HepG2 (cell line): ENCODE results near the gene ADARB2. TPM values are rescaled to one million over a fixed set of nuclear protein-coding genes. Genes with fewer than 3 reads are reported as not detected.

Experiments
- ATAC-seq: fragments of 200-7000 bp; cut with Tn5 transposase; 3 replicates; pipeline ENCODE4 v1.9.1; 2020; ENCODE audit warnings: mild to moderate bottlenecking, moderate library complexity
- BruUV-seq: library from RNA; stranded (reverse); fragments of 400-500 nt; replicated peaks from 2 replicates; lab custom pipeline; 2021; lab: Mats Ljungman, UMichigan
- CTCF ChIA-PET: fragments of 300-600 bp; formaldehyde crosslinking; extraction: SDS; loops from one replicate; lab custom pipeline; 2021; ENCODE audit warnings: low total read pairs, inconsistent platforms, low intra/inter-chr PET ratio; lab: Yijun Ruan, JAX
- POLR2A ChIA-PET: fragments of 350-600 bp; sonication (Branson Sonifier 250); formaldehyde crosslinking; loops from one replicate; lab custom pipeline; 2020; ENCODE audit warnings: antibody characterized with exemption, inconsistent platforms; lab: Yijun Ruan, JAX
- DNase-seq: peaks from one replicate; pipeline ENCODE4 v3.0.0-alpha.2; 2015; ENCODE audit warnings: low spot score
- FAIRE-seq: peaks from 3 replicates; lab custom pipeline; 2011; peaks lifted over from hg19 to GRCh38; lab: Jason Lieb, UNC
- H2AFZ ChIP-seq: one replicate; pipeline ENCODE4 v1.6.1; 2011; ENCODE audit warnings: low read length, inconsistent platforms
- H3K27ac ChIP-seq: fragments of 300-600 bp; 3 replicates; pipeline ENCODE4 v1.8.0; 2011; ENCODE audit warnings: mixed run types, mild to moderate bottlenecking, mixed read lengths, low read length, inconsistent platforms; ENCODE audit not compliant: insufficient read depth; ENCODE audit errors: extremely low read length
- H3K27me3 ChIP-seq, 2 experiments: fragments of 200-600 bp in 1 of 2; 2 replicates in 1 of 2; 3 replicates in 1 of 2; pipeline versions ENCODE4 v1.6.0 to v1.8.0; 2011; ENCODE audit warnings: low read length in 2 of 2, mild to moderate bottlenecking in 2 of 2, moderate library complexity in 2 of 2, inconsistent platforms in 1 of 2; ENCODE audit not compliant: insufficient read depth in 2 of 2, control insufficient read depth in 1 of 2
- H3K36me3 ChIP-seq, 2 experiments: fragments of 200-600 bp in 1 of 2; replicated peaks in 1 of 2; 2 replicates in 1 of 2; 3 replicates in 1 of 2; pipeline versions ENCODE4 v1.5.1 to v1.8.0; 2011; ENCODE audit warnings: low read length in 2 of 2, inconsistent platforms in 1 of 2; ENCODE audit not compliant: insufficient read depth in 2 of 2, control insufficient read depth in 1 of 2
- H3K4me1 ChIP-seq: 2 replicates; pipeline ENCODE4 v1.5.1; 2012; ENCODE audit warnings: low read length, inconsistent platforms; ENCODE audit not compliant: insufficient read depth
- H3K4me2 ChIP-seq: 2 replicates; pipeline ENCODE4 v1.6.0; 2011; ENCODE audit warnings: low read depth, low read length, inconsistent platforms
- H3K4me3 ChIP-seq, 3 experiments: fragments of 200-600 bp in 1 of 3; sonication (generic), shearing (Covaris generic) in 1 of 3; replicated peaks in 1 of 3; 2 replicates each; pipeline ENCODE4 v1.5.1; 2011 to 2016; ENCODE audit warnings: low read length in 3 of 3, inconsistent platforms in 2 of 3, low read depth in 2 of 3, mild to moderate bottlenecking in 2 of 3, control low read depth in 1 of 3, mixed read lengths in 1 of 3; ENCODE audit not compliant: insufficient read depth in 1 of 3
- H3K79me2 ChIP-seq: one replicate; pipeline ENCODE4 v1.6.1; 2011; ENCODE audit warnings: low read length, inconsistent platforms; ENCODE audit not compliant: insufficient read depth
- H3K9ac ChIP-seq: 2 replicates; pipeline ENCODE4 v1.6.0; 2011; ENCODE audit warnings: mild to moderate bottlenecking, low read depth, low read length, inconsistent platforms; ENCODE audit not compliant: insufficient read depth
- H3K9me3 ChIP-seq: 2 replicates; pipeline ENCODE4 v1.5.1; 2012; ENCODE audit warnings: mild to moderate bottlenecking, low read length
- H4K20me1 ChIP-seq: 2 replicates; pipeline ENCODE4 v1.6.0; 2011; ENCODE audit warnings: inconsistent platforms, mild to moderate bottlenecking, low read length, moderate library complexity; ENCODE audit not compliant: insufficient read depth
- BHLHE40 ChIP-seq: IDR thresholded peaks from 2 replicates; pipeline ENCODE4 v1.6.1; 2011; ENCODE audit warnings: low read length, improper control_type of control experiment
- MTF2 ChIP-seq: sonication (generic); formaldehyde crosslinking; IDR thresholded peaks from 2 replicates; pipeline ENCODE4 v1.5.0; 2020; ENCODE audit warnings: missing genetic modification reagents, borderline replicate concordance
- POGZ ChIP-seq: sonication (generic); formaldehyde crosslinking; IDR thresholded peaks from 2 replicates; pipeline ENCODE4 v1.4.0; 2020; ENCODE audit warnings: mild to moderate bottlenecking, missing genetic modification reagents
- ZNF569 ChIP-seq: sonication (generic); formaldehyde crosslinking; IDR thresholded peaks from 2 replicates; pipeline ENCODE4 v1.5.0; 2020; ENCODE audit warnings: mild to moderate bottlenecking, missing genetic modification reagents, moderate library complexity, borderline replicate concordance
- ZNF652 ChIP-seq: IDR thresholded peaks from 2 replicates; pipeline ENCODE4 v1.6.1; 2016; ENCODE audit warnings: low read depth, borderline replicate concordance
- ZNF720 ChIP-seq: sonication (generic); formaldehyde crosslinking; IDR thresholded peaks from 2 replicates; pipeline ENCODE4 v1.4.0; 2020; ENCODE audit warnings: missing genetic modification reagents
- ZNF816 ChIP-seq: sonication (generic); formaldehyde crosslinking; IDR thresholded peaks from 2 replicates; pipeline ENCODE4 v1.8.0; 2022; ENCODE audit warnings: missing genetic modification reagents, mild to moderate bottlenecking, borderline replicate concordance
- WGBS: methylation state at CpG from one replicate; pipeline ENCODE4 v1.1.6; 2017; ENCODE audit warnings: low lambda C conversion rate; 5-methylcytosine and 5-hydroxymethylcytosine counted together
- in situ Hi-C: cut with HindIII; loops from 2 replicates; pipeline ENCODE4 v1.10.0; 2017; ENCODE audit warnings: low pct_unique_long_range_greater_than_20kb; ENCODE audit not compliant: extremely low pct_ligation_motif_present
- intact Hi-C: fragments of 100-400 bp; cut with micrococcal nuclease; formaldehyde crosslinking; loops from one replicate; pipeline ENCODE4 v1.10.0; 2022; ENCODE audit not compliant: unreplicated experiment
- polyA plus RNA-seq, 8 experiments: library from polyadenylated mRNA; depleted of rRNA in 3 of 8; stranded (reverse) in 7 of 8; unstranded in 1 of 8; fragments of >200 nt; fragmentation: Illumina TruSeq in 4 of 8; extraction: Trizol in 4 of 8; gene quantifications; 2 replicates each; pipeline versions ENCODE4 v1.2.1 to v1.2.3, GENCODE V29; 2011 to 2016; ENCODE audit warnings: low read depth in 4 of 8, missing spikeins in 1 of 8, mixed read lengths in 1 of 8; ENCODE audit not compliant: insufficient read depth in 1 of 8
- total RNA-seq, 5 experiments: library from RNA; depleted of rRNA; stranded (reverse); fragments of >200 nt; fragmentation: Illumina TruSeq; extraction: Trizol; gene quantifications; 2 replicates each; pipeline ENCODE4 v1.2.3, GENCODE V29; 2016; ENCODE audit warnings: low read depth in 1 of 5
- TF ChIP-seq, protein P1 (sequence below): sonication (generic); formaldehyde crosslinking; IDR thresholded peaks from 2 replicates; pipeline ENCODE4 v1.8.0; 2022; ENCODE audit warnings: mild to moderate bottlenecking, missing genetic modification reagents, borderline replicate concordance

Gene ADARB2
- total and polyA plus RNA-seq, 2 of the 13 experiments (the other 11 are each of a cell fraction or from before 2014, with no cell fraction given) = not detected

DNA sequence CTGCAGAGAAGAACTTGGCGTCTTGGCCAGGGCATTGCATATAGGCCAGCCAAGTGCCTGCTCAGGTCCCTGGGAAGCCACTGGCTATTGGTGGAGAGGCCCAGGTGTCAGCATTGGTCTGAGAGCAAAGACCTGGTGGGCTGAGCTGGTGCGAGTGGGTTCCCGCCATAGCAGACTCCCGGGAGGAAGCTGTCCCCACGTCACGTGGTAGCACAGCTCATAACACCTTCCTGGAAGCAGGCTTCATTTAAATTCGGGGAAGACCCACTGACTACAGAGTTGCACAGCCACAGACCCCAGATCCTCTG, 550.7 kb downstream of the ADARB2 start (continued):
- no peak for TF ChIP-seq BHLHE40
- no peak for TF ChIP-seq ZNF816
- TF ChIP-seq ZNF720 (CRISPR knock-in tag) = no peak
- TF ChIP-seq, protein P1, sequence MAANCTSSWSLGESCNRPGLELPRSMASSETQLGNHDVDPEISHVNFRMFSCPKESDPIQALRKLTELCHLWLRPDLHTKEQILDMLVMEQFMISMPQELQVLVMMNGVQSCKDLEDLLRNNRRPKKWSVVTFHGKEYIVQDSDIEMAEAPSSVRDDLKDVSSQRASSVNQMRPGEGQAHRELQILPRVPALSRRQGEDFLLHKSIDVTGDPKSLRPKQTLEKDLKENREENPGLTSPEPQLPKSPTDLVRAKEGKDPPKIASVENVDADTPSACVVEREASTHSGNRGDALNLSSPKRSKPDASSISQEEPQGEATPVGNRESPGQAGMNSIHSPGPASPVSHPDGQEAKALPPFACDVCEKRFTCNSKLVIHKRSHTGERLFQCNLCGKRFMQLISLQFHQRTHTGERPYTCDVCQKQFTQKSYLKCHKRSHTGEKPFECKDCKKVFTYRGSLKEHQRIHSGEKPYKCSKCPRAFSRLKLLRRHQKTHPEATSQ (CRISPR knock-in tag) = no peak

DNA sequence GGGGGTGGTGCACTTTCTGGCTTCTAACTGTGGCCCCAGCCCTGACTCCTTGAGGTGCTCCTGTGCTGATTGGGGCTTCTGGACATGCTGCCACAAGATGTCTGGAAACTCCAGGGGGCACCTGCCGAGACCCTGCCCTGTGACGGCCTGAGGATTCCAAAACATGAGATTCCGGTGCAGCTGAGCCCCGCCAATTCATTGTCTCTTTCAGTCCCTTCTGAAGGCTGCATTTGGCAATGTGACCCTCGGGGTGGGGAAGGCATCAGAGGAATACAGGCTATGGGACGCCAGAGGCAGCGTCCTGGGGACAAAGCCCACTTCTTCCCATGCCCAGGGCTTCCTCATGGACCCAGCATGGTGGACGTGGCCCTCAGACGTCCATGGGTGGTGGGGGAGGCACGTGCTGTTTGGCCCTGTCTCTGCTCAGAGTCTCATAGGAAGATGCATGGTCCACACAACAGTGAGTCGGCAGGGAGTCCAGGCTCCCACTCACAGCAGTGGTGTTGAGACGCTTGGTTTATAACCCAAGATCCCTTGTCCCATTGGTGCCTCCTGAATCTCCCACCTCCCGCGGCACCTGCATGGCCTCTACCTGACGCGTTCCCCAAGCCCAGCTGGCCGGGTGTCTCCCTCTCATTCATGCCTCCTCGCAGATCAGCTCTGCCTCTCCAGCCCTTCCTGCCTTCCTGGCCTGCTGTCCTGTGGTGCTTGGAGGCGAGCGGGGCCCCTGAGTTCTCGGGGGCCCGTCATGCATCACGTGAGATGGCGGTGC, 551.2 kb downstream of the ADARB2 start:
- no peaks in the 10 kb centered on the region for H3K9me3 ChIP-seq
- no peaks in the 10 kb centered on the region for H3K79me2 ChIP-seq
- peaks cover 17 to 94% of the 10 kb centered on the region in 2 experiments for H3K27me3 ChIP-seq
- H3K4me2 ChIP-seq = no peak overlapping the region
- in situ Hi-C loops (no loop called here), intact Hi-C loops (no loop called here)
- H3K36me3 ChIP-seq = no peaks in the 10 kb centered on the region
- POLR2A ChIA-PET = no interaction called here
- no peak overlapping the region for H3K4me3 ChIP-seq
- no peaks in the 10 kb centered on the region for H4K20me1 ChIP-seq
- no peak for DNase-seq
- no peak overlapping the region for H3K9ac ChIP-seq
- TF ChIP-seq ZNF652 (CRISPR knock-in tag) (no peak), ZNF569 (no peak), POGZ (CRISPR knock-in tag) (no peak), MTF2 (CRISPR knock-in tag) (no peak)
- TF ChIP-seq, all 625 proteins: peak for 0
- no peak overlapping the region for H2AFZ ChIP-seq
- no TSS peak for BruUV-seq
- CTCF ChIA-PET = no interaction called here
- ATAC-seq (no peak), FAIRE-seq (no peak)
- H3K4me1 ChIP-seq = peaks cover 16% of the 10 kb centered on the region
- no peak overlapping the region for H3K27ac ChIP-seq
- 38% methylated on average over 11 of the region's 24 CpGs for WGBS
